ENCODE measurements around the gene LAMA2. TPM values are rescaled to one million over a fixed set of nuclear protein-coding genes. Genes with fewer than 3 reads are reported as not detected.

Gene LAMA2
- total and polyA plus RNA-seq, 2 experiments from 2014 or later: 11.1 to 57.5 TPM

- 77% methylated on average over 3 of the region's 3 CpGs for WGBS (ENCODE audit: low lambda C conversion rate, missing lambda C conversion rate)
- Histone ChIP-seq H2AFZ (no peak overlapping the region), H3K79me2 (no peaks in the 10 kb centered on the region), H3K4me1 (ENCODE audit: insufficient read depth) (no peaks in the 10 kb centered on the region), H3K9me3 (ENCODE audit: low read depth) (no peaks in the 10 kb centered on the region), H3K36me3 (replicated peaks; ENCODE audit: insufficient read depth, low read depth) (no peaks in the 10 kb centered on the region), H3K27ac (no peak overlapping the region), H3K4me2 (no peak overlapping the region), H3K4me3 (no peak overlapping the region), H3K9me2 (replicated peaks; ENCODE audit: insufficient read depth) (no peaks in the 10 kb centered on the region), H4K20me1 (ENCODE audit: insufficient read depth, poor library complexity, severe bottlenecking) (no peaks in the 10 kb centered on the region), H3K27me3 (no peaks in the 10 kb centered on the region)
- no peak for DNase-seq (ENCODE audit: low spot score)
- TF ChIP-seq EZH2phosphoT487 (IDR thresholded peaks at IDR 0.05; ENCODE audit: low read depth, severe bottlenecking, unreplicated experiment) (no peak), EZH2 (IDR thresholded peaks at IDR 0.05; ENCODE audit: borderline replicate concordance) (no peak), CTCF (IDR thresholded peaks at IDR 0.05; ENCODE audit: poor library complexity) (no peak)
These were observed 572.3 kb downstream of the LAMA2 start for GRCh38 chr6:129455126-129455769.

- no peak for DNase-seq (ENCODE audit: low spot score)
- H3K9me2 ChIP-seq (replicated peaks; ENCODE audit: insufficient read depth): no peaks in the 10 kb centered on the region
These were observed 577.3 kb downstream of the LAMA2 start for GRCh38 chr6:129460221-129460620.

GRCh38 chr6:129469070-129469662 lies 586.2 kb downstream of the LAMA2 start:
- no peak overlapping the region for H3K4me3 ChIP-seq
- H3K4me2 ChIP-seq: no peak overlapping the region
- no peaks in the 10 kb centered on the region for H3K9me3 ChIP-seq (ENCODE audit: low read depth)
- no peak for DNase-seq (ENCODE audit: low spot score)
- no peaks in the 10 kb centered on the region for H3K9me2 ChIP-seq (replicated peaks; ENCODE audit: insufficient read depth)
- no peak overlapping the region for H3K27ac ChIP-seq
- no peaks in the 10 kb centered on the region for H3K79me2 ChIP-seq
- H2AFZ ChIP-seq: no peak overlapping the region
- no peak for TF ChIP-seq EZH2phosphoT487 (IDR thresholded peaks at IDR 0.05; ENCODE audit: low read depth, severe bottlenecking, unreplicated experiment)
- no peak for TF ChIP-seq CTCF (IDR thresholded peaks at IDR 0.05; ENCODE audit: poor library complexity)
- no peak for TF ChIP-seq EZH2 (IDR thresholded peaks at IDR 0.05; ENCODE audit: borderline replicate concordance)
- no peaks in the 10 kb centered on the region for H3K36me3 ChIP-seq (replicated peaks; ENCODE audit: insufficient read depth, low read depth)
- no peaks in the 10 kb centered on the region for H3K4me1 ChIP-seq (ENCODE audit: insufficient read depth)
- WGBS (ENCODE audit: low lambda C conversion rate, missing lambda C conversion rate): 90% methylated on average over 3 of the region's 3 CpGs
- H4K20me1 ChIP-seq (ENCODE audit: insufficient read depth, poor library complexity, severe bottlenecking): no peaks in the 10 kb centered on the region
- no peaks in the 10 kb centered on the region for H3K27me3 ChIP-seq

More at GRCh38 chr6:129460221-129460620, 577.3 kb downstream of the LAMA2 start:
- TF ChIP-seq CTCF (IDR thresholded peaks at IDR 0.05; ENCODE audit: poor library complexity): no peak
- no peak for TF ChIP-seq EZH2 (IDR thresholded peaks at IDR 0.05; ENCODE audit: borderline replicate concordance)
- no peak for TF ChIP-seq EZH2phosphoT487 (IDR thresholded peaks at IDR 0.05; ENCODE audit: low read depth, severe bottlenecking, unreplicated experiment)
- no peaks in the 10 kb centered on the region for H3K27me3 ChIP-seq
- no peaks in the 10 kb centered on the region for H4K20me1 ChIP-seq (ENCODE audit: insufficient read depth, poor library complexity, severe bottlenecking)
- H3K4me3 ChIP-seq: no peak overlapping the region
- no peak overlapping the region for H3K4me2 ChIP-seq
- no peak overlapping the region for H3K27ac ChIP-seq
- no peaks in the 10 kb centered on the region for H3K36me3 ChIP-seq (replicated peaks; ENCODE audit: insufficient read depth, low read depth)
- H3K79me2 ChIP-seq: no peaks in the 10 kb centered on the region
- no peaks in the 10 kb centered on the region for H3K9me3 ChIP-seq (ENCODE audit: low read depth)
- no peaks in the 10 kb centered on the region for H3K4me1 ChIP-seq (ENCODE audit: insufficient read depth)
- 60% methylated on average over 2 of the region's 2 CpGs for WGBS (ENCODE audit: low lambda C conversion rate, missing lambda C conversion rate)
- no peak overlapping the region for H2AFZ ChIP-seq
